T-cell (primary cell): ENCODE data around the gene CBS. TPM values are rescaled to one million over a fixed set of nuclear protein-coding genes. Genes with fewer than 3 reads are reported as not detected.
"Not testable (repeated sequence)": the region's sequence is repeated elsewhere in the genome, so short reads cannot be mapped to it uniquely, and the experiment has no call there.

Experiments used
- ATAC-seq, 4 experiments: fragments of 200-7000 bp in 3 of 4; fragments of 150-1000 bp in 1 of 4; cut with Tn5 transposase; replicated peaks in 1 of 4; 1 replicate in 3 of 4; 2 replicates in 1 of 4; pipeline ENCODE4 v1.10.0; 2021; ENCODE audit warnings: moderate library complexity in 3 of 4, mild to moderate bottlenecking in 2 of 4, moderate number of reproducible peaks in 1 of 4
- CTCF ChIA-PET, 2 donors: fragments of 300-600 bp; sonication (Branson Sonifier 250); formaldehyde crosslinking; loops; one replicate each; lab custom pipeline; 2022; ENCODE audit warnings: antibody characterized with exemption in 2 of 2; lab: Charles Lee
- POLR2A ChIA-PET, 2 donors: fragments of 300-600 bp; sonication (Branson Sonifier 250); formaldehyde crosslinking; loops; one replicate each; lab custom pipeline; 2022; ENCODE audit warnings: antibody characterized with exemption in 2 of 2; lab: Charles Lee
- DNase-seq, 35 experiments: peaks; one replicate each; pipeline versions ENCODE4 v3.0.0 to v3.0.0-alpha.2; 2013 to 2023
- H3K27ac ChIP-seq: one replicate; pipeline ENCODE4 v1.5.1; 2013; ENCODE audit warnings: low read length
- H3K27me3 ChIP-seq, 2 experiments: replicated peaks in 1 of 2; 1 replicate in 1 of 2; 2 replicates in 1 of 2; pipeline versions ENCODE4 v1.6.1 to v1.7.0; 2013; ENCODE audit warnings: low read length in 1 of 2, mixed read lengths in 1 of 2; ENCODE audit not compliant: control insufficient read depth in 2 of 2, insufficient read depth in 2 of 2; ENCODE audit errors: extremely low read depth in 1 of 2
- H3K36me3 ChIP-seq, 2 donors: 1 replicate in 1 of 2; 2 replicates in 1 of 2; pipeline versions ENCODE4 v1.6.1 to v1.7.0; 2013; ENCODE audit warnings: low read length in 1 of 2; ENCODE audit not compliant: control insufficient read depth in 2 of 2, insufficient read depth in 1 of 2; ENCODE audit errors: extremely low read depth in 1 of 2
- H3K4me1 ChIP-seq, 2 experiments: 1 replicate in 1 of 2; 2 replicates in 1 of 2; pipeline versions ENCODE4 v1.6.1 to v1.7.0; 2013; ENCODE audit warnings: low read length in 2 of 2, mixed read lengths in 1 of 2; ENCODE audit not compliant: insufficient read depth in 2 of 2, control insufficient read depth in 1 of 2; ENCODE audit errors: extremely low read depth in 1 of 2
- H3K4me3 ChIP-seq, 2 donors: 1 replicate in 1 of 2; 2 replicates in 1 of 2; pipeline versions ENCODE4 v1.5.1 to v1.7.0; 2013; ENCODE audit warnings: mild to moderate bottlenecking in 2 of 2, low read length in 1 of 2, moderate library complexity in 1 of 2; ENCODE audit not compliant: control insufficient read depth in 1 of 2; ENCODE audit errors: extremely low read depth in 1 of 2
- H3K9me3 ChIP-seq: 2 replicates; pipeline ENCODE4 v1.7.0; 2013
- H3K27ac Mint-ChIP-seq, 2 donors: one replicate each; pipeline ENCODE4 v1.8.0; 2020 to 2021; ENCODE audit warnings: mild to moderate bottlenecking in 2 of 2, mixed read lengths in 2 of 2
- H3K27me3 Mint-ChIP-seq, 2 donors: one replicate each; pipeline ENCODE4 v1.8.0; 2021 to 2022; ENCODE audit warnings: mixed read lengths in 2 of 2
- H3K36me3 Mint-ChIP-seq: one replicate; pipeline ENCODE4 v1.8.0; 2021; ENCODE audit warnings: mixed read lengths
- H3K4me1 Mint-ChIP-seq, 3 donors: one replicate each; pipeline ENCODE4 v1.8.0; 2020 to 2022; ENCODE audit warnings: mixed read lengths in 3 of 3, mild to moderate bottlenecking in 1 of 3
- H3K4me3 Mint-ChIP-seq, 3 donors: one replicate each; pipeline ENCODE4 v1.8.0; 2020 to 2022; ENCODE audit warnings: mild to moderate bottlenecking in 3 of 3, mixed read lengths in 3 of 3, moderate library complexity in 3 of 3
- H3K9me3 Mint-ChIP-seq, 3 donors: one replicate each; pipeline ENCODE4 v1.8.0; 2020 to 2022; ENCODE audit warnings: mixed read lengths in 3 of 3
- WGBS: methylation state at CpG from one replicate; pipeline ENCODE4 v1.1.5; 2013; ENCODE audit warnings: missing lambda C conversion rate; ENCODE audit not compliant: insufficient coverage; 5-methylcytosine and 5-hydroxymethylcytosine counted together
- total RNA-seq, 35 experiments: library from RNA in 6 of 35; stranded (reverse) in 6 of 35; fragments of 120-200 nt in 1 of 35; gene quantifications; one replicate each; pipeline versions ENCODE4 v1.2.1 to v1.2.4 and lab custom pipeline; 2013 to 2026

CBS gene
- total RNA-seq, 5 donors from 2014 or later (not counting 1 experiment from before 2014, with no cell fraction given), result 0.65 to 5.5 (median 3.7) TPM; not detected in 1

DNA sequence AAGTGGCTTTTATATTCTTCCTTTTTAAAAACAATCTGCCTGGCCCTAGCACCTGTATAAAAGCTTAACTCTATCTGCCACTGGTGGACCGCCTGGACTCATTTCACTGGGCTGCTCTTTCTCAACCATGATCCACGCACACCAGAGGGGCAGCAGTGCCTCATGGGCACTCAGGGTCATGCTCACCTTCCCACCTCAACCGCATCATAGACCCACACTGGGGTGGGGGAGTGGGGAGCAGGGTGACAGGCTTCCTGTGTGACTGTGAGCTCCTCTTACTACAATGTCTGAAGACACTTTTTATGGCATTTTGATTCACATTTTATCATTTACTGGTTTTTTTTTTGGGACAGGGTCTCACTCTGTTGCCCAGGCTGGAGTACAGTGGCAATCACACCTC lies 15.3 kb upstream of the CBS start:
- WGBS, result no CpG with 5 or more reads among the region's 3 CpGs
- H3K4me3 ChIP-seq, H3K4me1 ChIP-seq, H3K27me3 Mint-ChIP-seq, H3K36me3 ChIP-seq, H3K27ac Mint-ChIP-seq, POLR2A ChIA-PET, CTCF ChIA-PET, H3K27me3 ChIP-seq, H3K36me3 Mint-ChIP-seq, ATAC-seq, H3K4me1 Mint-ChIP-seq, H3K4me3 Mint-ChIP-seq, H3K9me3 Mint-ChIP-seq, H3K9me3 ChIP-seq, H3K27ac ChIP-seq: not testable (repeated sequence)
- peak in 1 of 35 experiments; percentile 6 for DNase-seq

DNA sequence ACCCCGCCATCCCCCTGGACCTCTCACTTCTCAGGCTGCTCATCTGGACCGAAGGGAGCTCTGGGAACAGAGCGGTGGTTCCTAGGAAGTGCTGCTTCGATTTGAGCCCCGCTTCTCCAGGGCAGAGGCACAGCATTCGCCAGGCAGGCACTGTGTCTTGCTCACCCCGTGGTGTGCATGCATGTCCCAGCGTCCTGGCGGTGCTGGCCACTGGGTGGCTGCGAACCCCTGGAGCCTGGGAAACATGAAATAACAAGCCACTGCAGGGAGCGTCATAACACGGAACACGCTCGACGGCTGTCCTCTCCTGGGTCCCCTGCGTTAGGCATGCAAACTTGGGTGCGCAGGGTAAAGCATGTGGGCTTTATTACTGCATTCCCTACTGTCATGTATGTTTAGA lies 13.8 kb upstream of the CBS start:
- H3K27ac Mint-ChIP-seq, H3K36me3 ChIP-seq, H3K36me3 Mint-ChIP-seq, CTCF ChIA-PET, H3K9me3 Mint-ChIP-seq, DNase-seq, H3K4me3 ChIP-seq, H3K27me3 Mint-ChIP-seq, ATAC-seq, H3K4me1 Mint-ChIP-seq, H3K4me3 Mint-ChIP-seq, H3K27ac ChIP-seq, H3K4me1 ChIP-seq, H3K9me3 ChIP-seq, POLR2A ChIA-PET, H3K27me3 ChIP-seq: not testable (repeated sequence)
- no CpG with 5 or more reads among the region's 17 CpGs for WGBS

DNA sequence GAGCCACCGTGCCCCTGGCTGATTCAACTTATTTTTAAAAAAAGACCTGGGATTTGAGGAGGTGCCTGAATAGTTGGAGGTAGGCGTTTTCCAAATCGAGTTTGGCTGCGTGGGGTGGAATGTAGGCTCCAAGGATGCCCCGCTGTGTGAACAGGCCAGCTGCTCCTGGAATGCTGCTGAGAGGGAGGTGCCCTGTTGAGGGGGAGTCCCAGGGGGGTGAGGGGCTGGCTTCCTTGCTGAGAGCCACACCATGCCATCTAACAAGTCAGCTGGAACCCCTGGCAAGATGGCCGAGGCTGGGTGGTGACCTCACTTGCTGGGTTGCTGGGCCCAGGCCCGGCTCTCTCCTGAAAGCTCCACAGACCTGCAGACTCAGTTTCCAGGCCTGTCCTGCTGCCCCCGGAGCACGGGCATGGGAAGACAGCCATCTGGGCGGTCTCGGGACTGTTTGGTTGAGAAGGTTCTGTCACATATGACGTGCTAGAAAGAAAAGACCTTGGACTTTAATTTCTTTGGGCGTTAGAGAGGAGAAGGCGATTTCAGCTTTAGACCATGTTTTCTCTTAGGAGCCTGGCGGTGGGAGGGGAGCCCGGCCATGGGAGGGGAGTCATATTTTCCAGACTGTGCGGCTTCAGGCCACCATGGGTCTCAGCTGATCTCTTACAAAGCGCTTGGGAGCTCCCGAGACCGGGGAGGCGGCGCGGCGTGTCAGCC lies 7.1 kb upstream of the CBS start:
- CTCF ChIA-PET, H3K36me3 Mint-ChIP-seq, H3K27ac Mint-ChIP-seq, DNase-seq, H3K4me1 ChIP-seq, POLR2A ChIA-PET, H3K27ac ChIP-seq, H3K27me3 ChIP-seq, H3K9me3 Mint-ChIP-seq, ATAC-seq, H3K27me3 Mint-ChIP-seq, H3K9me3 ChIP-seq, H3K4me3 Mint-ChIP-seq, H3K4me1 Mint-ChIP-seq, H3K36me3 ChIP-seq, H3K4me3 ChIP-seq: not testable (repeated sequence)
- no CpG with 5 or more reads among the region's 24 CpGs for WGBS

GRCh38 chr21:43076643-43077042 lies 1.0 kb upstream of the CBS start:
- whole genome bisulfite sequencing, result no CpG with 5 or more reads among the region's 28 CpGs
- CTCF ChIA-PET, H3K36me3 Mint-ChIP-seq, ATAC-seq, H3K36me3 ChIP-seq, POLR2A ChIA-PET, H3K27ac Mint-ChIP-seq, H3K27me3 ChIP-seq, H3K27me3 Mint-ChIP-seq, H3K4me3 Mint-ChIP-seq, H3K9me3 ChIP-seq, H3K9me3 Mint-ChIP-seq, H3K4me1 Mint-ChIP-seq, H3K4me3 ChIP-seq, H3K4me1 ChIP-seq, H3K27ac ChIP-seq, DNase-seq: not testable (repeated sequence)

GRCh38 chr21:43076023-43076637 lies 495 bp upstream of the CBS start:
- not testable (repeated sequence) for H3K4me3 ChIP-seq, H3K27ac Mint-ChIP-seq, H3K36me3 ChIP-seq

GRCh38 chr21:43074401-43075169 lies 1.1 kb downstream of the CBS start:
- H3K36me3 Mint-ChIP-seq, H3K36me3 ChIP-seq, H3K27ac ChIP-seq, POLR2A ChIA-PET, H3K27me3 ChIP-seq, DNase-seq, CTCF ChIA-PET, H3K9me3 ChIP-seq, H3K4me3 ChIP-seq, H3K9me3 Mint-ChIP-seq, H3K4me3 Mint-ChIP-seq, H3K4me1 Mint-ChIP-seq, H3K27me3 Mint-ChIP-seq, H3K27ac Mint-ChIP-seq, H3K4me1 ChIP-seq: not testable (repeated sequence)
- ATAC-seq, result peak in 1 of 4 experiments; percentile 38
- no CpG with 5 or more reads among the region's 74 CpGs for WGBS

More at GRCh38 chr21:43076023-43076637, 495 bp upstream of the CBS start:
- H3K36me3 Mint-ChIP-seq, DNase-seq, H3K27ac ChIP-seq, H3K9me3 Mint-ChIP-seq, H3K27me3 ChIP-seq, H3K9me3 ChIP-seq, H3K4me1 ChIP-seq, H3K4me1 Mint-ChIP-seq, CTCF ChIA-PET, H3K4me3 Mint-ChIP-seq, POLR2A ChIA-PET, H3K27me3 Mint-ChIP-seq: not testable (repeated sequence)
- peak in 1 of 4 experiments; percentile 9 for ATAC-seq
- no CpG with 5 or more reads among the region's 77 CpGs for WGBS
